Sigmoid colon (tissue), 4 donors: ENCODE measurements around the gene NUDT16L1.

Experiments used
- EP300 ChIP-seq, 4 donors: sonication (generic); formaldehyde crosslinking; IDR thresholded peaks; one replicate each; pipeline ENCODE4 v1.6.1; 2017; ENCODE audit warnings: antibody characterized with exemption in 4 of 4
- POLR2A ChIP-seq, 2 donors: fragments of 450-650 bp; IDR thresholded peaks; one replicate each; pipeline ENCODE4 v1.6.1; 2016; ENCODE audit warnings: antibody characterized with exemption in 2 of 2, mild to moderate bottlenecking in 2 of 2, moderate library complexity in 2 of 2
- TF ChIP-seq, protein P1 (sequence below), 4 experiments: fragments of 450-650 bp in 3 of 4; fragments of 200-600 bp in 1 of 4; IDR thresholded peaks; one replicate each; pipeline ENCODE4 v1.5.1; 2016 to 2019; ENCODE audit warnings: antibody characterized with exemption in 4 of 4, mild to moderate bottlenecking in 3 of 4, moderate library complexity in 2 of 4

GRCh38 chr16:4698321-4699045 lies 5.1 kb downstream of the NUDT16L1 start:
- TF ChIP-seq, protein P1, sequence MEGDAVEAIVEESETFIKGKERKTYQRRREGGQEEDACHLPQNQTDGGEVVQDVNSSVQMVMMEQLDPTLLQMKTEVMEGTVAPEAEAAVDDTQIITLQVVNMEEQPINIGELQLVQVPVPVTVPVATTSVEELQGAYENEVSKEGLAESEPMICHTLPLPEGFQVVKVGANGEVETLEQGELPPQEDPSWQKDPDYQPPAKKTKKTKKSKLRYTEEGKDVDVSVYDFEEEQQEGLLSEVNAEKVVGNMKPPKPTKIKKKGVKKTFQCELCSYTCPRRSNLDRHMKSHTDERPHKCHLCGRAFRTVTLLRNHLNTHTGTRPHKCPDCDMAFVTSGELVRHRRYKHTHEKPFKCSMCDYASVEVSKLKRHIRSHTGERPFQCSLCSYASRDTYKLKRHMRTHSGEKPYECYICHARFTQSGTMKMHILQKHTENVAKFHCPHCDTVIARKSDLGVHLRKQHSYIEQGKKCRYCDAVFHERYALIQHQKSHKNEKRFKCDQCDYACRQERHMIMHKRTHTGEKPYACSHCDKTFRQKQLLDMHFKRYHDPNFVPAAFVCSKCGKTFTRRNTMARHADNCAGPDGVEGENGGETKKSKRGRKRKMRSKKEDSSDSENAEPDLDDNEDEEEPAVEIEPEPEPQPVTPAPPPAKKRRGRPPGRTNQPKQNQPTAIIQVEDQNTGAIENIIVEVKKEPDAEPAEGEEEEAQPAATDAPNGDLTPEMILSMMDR (IDR thresholded peaks at IDR 0.05), result no peak
- TF ChIP-seq EP300 (IDR thresholded peaks at IDR 0.05) (no peak), POLR2A (IDR thresholded peaks at IDR 0.05) (no peak)
